ENCODE measurements around the gene SLC25A44. TPM values are rescaled to one million over a fixed set of nuclear protein-coding genes. Genes with fewer than 3 reads are reported as not detected.
"Not testable (repeated sequence)": the region's sequence is repeated elsewhere in the genome, so short reads cannot be mapped to it uniquely, and the experiment has no call there.

The SLC25A44 gene
- polyA plus RNA-seq, 1 donor from 2014 or later: 13.7 TPM

DNA sequence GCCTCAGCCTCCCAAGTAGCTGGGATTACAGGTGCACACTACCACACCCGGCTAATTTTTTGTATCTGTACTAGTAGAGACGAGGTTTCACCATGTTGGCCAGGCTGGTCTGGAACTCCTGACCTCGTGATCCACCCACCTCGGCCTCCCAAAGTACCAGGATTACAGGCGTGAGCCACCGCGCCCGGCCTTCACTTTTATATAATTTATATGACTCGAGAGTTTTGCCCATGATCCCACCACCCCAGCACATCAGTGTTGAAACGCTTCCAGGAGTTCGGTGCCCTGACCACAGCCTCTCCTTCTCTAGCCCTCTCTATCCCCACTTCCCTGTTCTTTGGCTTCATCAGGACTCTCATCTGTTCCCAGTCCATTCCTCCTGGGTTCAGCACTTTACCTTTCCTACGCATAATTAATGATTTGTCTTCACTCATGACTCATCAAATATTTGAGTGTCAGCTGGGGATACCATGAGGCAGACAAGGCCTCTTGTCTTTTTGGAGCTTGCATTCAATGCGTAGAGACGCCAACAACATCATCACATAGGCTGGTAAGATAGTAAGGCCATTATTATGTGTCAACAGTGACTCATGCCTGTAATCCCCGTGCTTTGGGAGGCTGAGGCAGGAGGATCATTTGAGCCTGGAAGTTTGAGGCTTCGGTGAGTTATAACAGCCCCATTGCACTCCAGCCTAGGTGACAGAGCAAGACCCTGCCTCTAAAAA, 20.3 kb downstream of the SLC25A44 start:
- Histone ChIP-seq H3K9me3 (ENCODE audit: low read length) (no peaks in the 10 kb centered on the region), H4K20me1 (ENCODE audit: insufficient read depth) (no peaks in the 10 kb centered on the region), H3F3A (ENCODE audit: insufficient read depth, low read length, poor library complexity, severe bottlenecking) (no peaks in the 10 kb centered on the region), H3K27me3 (ENCODE audit: insufficient read depth, low read depth, low read length) (no peaks in the 10 kb centered on the region), H3K4me3 (ENCODE audit: low read length) (peak overlapping the region; percentile 81), H3K79me2 (replicated peaks; ENCODE audit: insufficient read depth, low read length) (peaks cover 11% of the 10 kb centered on the region), H3K9me2 (ENCODE audit: insufficient read depth, low read length) (no peaks in the 10 kb centered on the region), H3K4me2 (ENCODE audit: low read length) (peak overlapping the region; percentile 94), H3K36me3 (ENCODE audit: insufficient read depth, low read length) (no peaks in the 10 kb centered on the region), H3K27ac (ENCODE audit: low read length) (peak overlapping the region; percentile 96), H3K9ac (ENCODE audit: low read length) (peak overlapping the region; percentile 89), H2AFZ (ENCODE audit: low read depth, low read length) (no peak overlapping the region)
- TF ChIP-seq TAF1 (IDR thresholded peaks at IDR 0.05; ENCODE audit: low read depth) (no peak), POLR2AphosphoS5 (IDR thresholded peaks at IDR 0.05) (no peak), EP300 (conservative IDR thresholded peaks at IDR 0.05; ENCODE audit: poor library complexity, severe bottlenecking) (no peak), SMC3 (conservative IDR thresholded peaks at IDR 0.05; ENCODE audit: poor library complexity) (no peak), RAD21 (conservative IDR thresholded peaks at IDR 0.05) (no peak), MXI1 (conservative IDR thresholded peaks at IDR 0.05; ENCODE audit: poor library complexity, severe bottlenecking) (no peak), EZH2 (IDR thresholded peaks at IDR 0.05; ENCODE audit: borderline replicate concordance, insufficient read depth, low read length, poor library complexity, severe bottlenecking) (no peak)
- TF ChIP-seq, protein P1, sequence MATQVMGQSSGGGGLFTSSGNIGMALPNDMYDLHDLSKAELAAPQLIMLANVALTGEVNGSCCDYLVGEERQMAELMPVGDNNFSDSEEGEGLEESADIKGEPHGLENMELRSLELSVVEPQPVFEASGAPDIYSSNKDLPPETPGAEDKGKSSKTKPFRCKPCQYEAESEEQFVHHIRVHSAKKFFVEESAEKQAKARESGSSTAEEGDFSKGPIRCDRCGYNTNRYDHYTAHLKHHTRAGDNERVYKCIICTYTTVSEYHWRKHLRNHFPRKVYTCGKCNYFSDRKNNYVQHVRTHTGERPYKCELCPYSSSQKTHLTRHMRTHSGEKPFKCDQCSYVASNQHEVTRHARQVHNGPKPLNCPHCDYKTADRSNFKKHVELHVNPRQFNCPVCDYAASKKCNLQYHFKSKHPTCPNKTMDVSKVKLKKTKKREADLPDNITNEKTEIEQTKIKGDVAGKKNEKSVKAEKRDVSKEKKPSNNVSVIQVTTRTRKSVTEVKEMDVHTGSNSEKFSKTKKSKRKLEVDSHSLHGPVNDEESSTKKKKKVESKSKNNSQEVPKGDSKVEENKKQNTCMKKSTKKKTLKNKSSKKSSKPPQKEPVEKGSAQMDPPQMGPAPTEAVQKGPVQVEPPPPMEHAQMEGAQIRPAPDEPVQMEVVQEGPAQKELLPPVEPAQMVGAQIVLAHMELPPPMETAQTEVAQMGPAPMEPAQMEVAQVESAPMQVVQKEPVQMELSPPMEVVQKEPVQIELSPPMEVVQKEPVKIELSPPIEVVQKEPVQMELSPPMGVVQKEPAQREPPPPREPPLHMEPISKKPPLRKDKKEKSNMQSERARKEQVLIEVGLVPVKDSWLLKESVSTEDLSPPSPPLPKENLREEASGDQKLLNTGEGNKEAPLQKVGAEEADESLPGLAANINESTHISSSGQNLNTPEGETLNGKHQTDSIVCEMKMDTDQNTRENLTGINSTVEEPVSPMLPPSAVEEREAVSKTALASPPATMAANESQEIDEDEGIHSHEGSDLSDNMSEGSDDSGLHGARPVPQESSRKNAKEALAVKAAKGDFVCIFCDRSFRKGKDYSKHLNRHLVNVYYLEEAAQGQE (IDR thresholded peaks at IDR 0.05; ENCODE audit: borderline replicate concordance): no peak
- TF ChIP-seq, protein P2, sequence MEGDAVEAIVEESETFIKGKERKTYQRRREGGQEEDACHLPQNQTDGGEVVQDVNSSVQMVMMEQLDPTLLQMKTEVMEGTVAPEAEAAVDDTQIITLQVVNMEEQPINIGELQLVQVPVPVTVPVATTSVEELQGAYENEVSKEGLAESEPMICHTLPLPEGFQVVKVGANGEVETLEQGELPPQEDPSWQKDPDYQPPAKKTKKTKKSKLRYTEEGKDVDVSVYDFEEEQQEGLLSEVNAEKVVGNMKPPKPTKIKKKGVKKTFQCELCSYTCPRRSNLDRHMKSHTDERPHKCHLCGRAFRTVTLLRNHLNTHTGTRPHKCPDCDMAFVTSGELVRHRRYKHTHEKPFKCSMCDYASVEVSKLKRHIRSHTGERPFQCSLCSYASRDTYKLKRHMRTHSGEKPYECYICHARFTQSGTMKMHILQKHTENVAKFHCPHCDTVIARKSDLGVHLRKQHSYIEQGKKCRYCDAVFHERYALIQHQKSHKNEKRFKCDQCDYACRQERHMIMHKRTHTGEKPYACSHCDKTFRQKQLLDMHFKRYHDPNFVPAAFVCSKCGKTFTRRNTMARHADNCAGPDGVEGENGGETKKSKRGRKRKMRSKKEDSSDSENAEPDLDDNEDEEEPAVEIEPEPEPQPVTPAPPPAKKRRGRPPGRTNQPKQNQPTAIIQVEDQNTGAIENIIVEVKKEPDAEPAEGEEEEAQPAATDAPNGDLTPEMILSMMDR (IDR thresholded peaks at IDR 0.05; ENCODE audit: poor library complexity, severe bottlenecking): no peak

DNA sequence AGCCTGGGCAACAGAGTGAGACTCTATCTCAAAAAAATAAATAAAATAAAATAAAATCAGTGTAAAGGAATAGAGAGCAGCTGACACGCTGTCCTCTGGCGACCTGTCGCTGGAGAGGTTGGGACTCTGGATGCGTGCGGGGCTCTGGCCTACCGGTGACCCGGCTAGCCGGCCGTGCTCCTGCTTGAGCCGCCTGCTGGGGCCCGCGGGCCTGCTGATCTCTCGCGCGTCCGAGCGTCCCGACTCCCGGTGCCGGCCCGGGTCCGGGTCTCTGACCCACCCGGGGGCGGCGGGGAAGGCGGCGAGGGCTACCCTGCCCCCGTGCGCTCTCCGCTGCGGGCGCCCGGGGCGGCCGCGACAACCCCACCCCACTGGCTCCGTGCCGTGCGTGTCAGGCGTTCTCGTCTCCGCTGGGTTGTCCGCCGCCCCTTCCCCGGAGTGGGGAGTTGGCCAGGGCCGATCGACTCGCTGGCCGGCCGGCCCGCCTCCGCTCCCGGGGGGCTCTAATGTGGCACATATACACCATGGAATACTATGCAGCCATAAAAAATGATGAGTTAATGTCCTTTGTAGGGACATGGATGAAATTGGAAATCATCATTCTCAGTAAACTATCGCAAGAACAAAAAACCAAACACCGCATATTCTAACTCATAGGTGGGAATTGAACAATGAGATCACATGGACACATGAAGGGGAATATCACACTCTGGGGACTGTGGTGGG, 22.6 kb downstream of the SLC25A44 start:
- not testable (repeated sequence) for H4K20me1 ChIP-seq (ENCODE audit: insufficient read depth); H3K36me3 ChIP-seq (ENCODE audit: insufficient read depth, low read length)

More for the DNA sequence above, 22.6 kb downstream of the SLC25A44 start:
- not testable (repeated sequence) for H3K9me3 ChIP-seq (ENCODE audit: low read length); H3K9me2 ChIP-seq (ENCODE audit: insufficient read depth, low read length); H3F3A ChIP-seq (ENCODE audit: insufficient read depth, low read length, poor library complexity, severe bottlenecking); H2AFZ ChIP-seq (ENCODE audit: low read depth, low read length); H3K9ac ChIP-seq (ENCODE audit: low read length); H3K27ac ChIP-seq (ENCODE audit: low read length); H3K4me2 ChIP-seq (ENCODE audit: low read length); H3K4me3 ChIP-seq (ENCODE audit: low read length); H3K27me3 ChIP-seq (ENCODE audit: insufficient read depth, low read depth, low read length)
- peaks cover 14% of the 10 kb centered on the region for H3K79me2 ChIP-seq (replicated peaks; ENCODE audit: insufficient read depth, low read length)
